GM10248 (cell line): ENCODE measurements around the gene QKI.

Experiments
- CTCF ChIA-PET: fragments of 300-600 bp; sonication (Branson Sonifier 250); formaldehyde crosslinking; extraction: SDS; loops from one replicate; lab custom pipeline; 2021; ENCODE audit warnings: antibody characterized with exemption; lab: Yijun Ruan, JAX
- POLR2A ChIA-PET: fragments of 350-650 bp; sonication (Branson Sonifier 250); formaldehyde crosslinking; extraction: SDS; loops from one replicate; lab custom pipeline; 2020; ENCODE audit warnings: antibody characterized with exemption; lab: Yijun Ruan, JAX
- DNase-seq: peaks from one replicate; pipeline ENCODE4 v3.0.0; 2012; ENCODE audit errors: extremely low spot score
- CTCF ChIP-seq: IDR thresholded peaks from 2 replicates; pipeline ENCODE4 v1.5.1; 2012; ENCODE audit warnings: mild to moderate bottlenecking, low read depth; ENCODE audit errors: extremely low read depth, missing control alignments, control extremely low read depth

Gene QKI

GRCh38 chr6:163406830-163407229 is 7.7 kb upstream of the QKI start:
- POLR2A ChIA-PET, result no interaction called here
- CTCF ChIA-PET, result interaction anchor here (1.3 kb wide), 1 partner anchor 60 kb away, joined by 3 read pairs; no protein-coding TSS in a partner anchor
- no peak for DNase-seq
- no peak for TF ChIP-seq CTCF

- ChIA-PET CTCF (interaction anchor here (0.6 kb wide), 1 partner anchor 9 kb away, joined by 3 read pairs; no protein-coding TSS in a partner anchor), POLR2A (no interaction called here)
- DNase-seq, result no peak
- no peak for TF ChIP-seq CTCF
These were observed 6.0 kb upstream of the QKI start for GRCh38 chr6:163408352-163408991.

GRCh38 chr6:163409712-163410111 is 4.8 kb upstream of the QKI start:
- ChIA-PET CTCF (no interaction called here), POLR2A (no interaction called here)
- no peak for DNase-seq
- TF ChIP-seq CTCF, result no peak

- POLR2A ChIA-PET, result interaction anchor here (0.6 kb wide), 1 partner anchor 296 kb away, joined by 3 read pairs; no protein-coding TSS in a partner anchor
- CTCF ChIA-PET, result interaction anchor here (0.8 to 1.4 kb wide), 5 partner anchors 10 to 142 kb away, joined by 3 to 4 read pairs (median 3); no protein-coding TSS in a partner anchor
- TF ChIP-seq CTCF, result no peak
- no peak for DNase-seq
These were observed 2.2 kb upstream of the QKI start for GRCh38 chr6:163412341-163412740.

- DNase-seq, result no peak
- POLR2A ChIA-PET, result interaction anchor here (0.6 kb wide), 1 partner anchor 295 kb away, joined by 3 read pairs; no protein-coding TSS in a partner anchor
- no peak for TF ChIP-seq CTCF
- CTCF ChIA-PET, result interaction anchor here (1.0 to 1.4 kb wide), 4 partner anchors 11 to 142 kb away, joined by 3 read pairs; no protein-coding TSS in a partner anchor
These were observed 1.6 kb upstream of the QKI start for GRCh38 chr6:163412801-163413344.

GRCh38 chr6:163413345-163414116 is 987 bp upstream of the QKI start:
- CTCF ChIA-PET, result no interaction called here
- POLR2A ChIA-PET, result no interaction called here
- DNase-seq, result peak; percentile 96
- TF ChIP-seq CTCF, result no peak
